ENCODE measurements around the gene UQCC5.
A peak's percentile ranks its signal among the peaks of the same experiment; 100 is the strongest.

Gene UQCC5

DNA sequence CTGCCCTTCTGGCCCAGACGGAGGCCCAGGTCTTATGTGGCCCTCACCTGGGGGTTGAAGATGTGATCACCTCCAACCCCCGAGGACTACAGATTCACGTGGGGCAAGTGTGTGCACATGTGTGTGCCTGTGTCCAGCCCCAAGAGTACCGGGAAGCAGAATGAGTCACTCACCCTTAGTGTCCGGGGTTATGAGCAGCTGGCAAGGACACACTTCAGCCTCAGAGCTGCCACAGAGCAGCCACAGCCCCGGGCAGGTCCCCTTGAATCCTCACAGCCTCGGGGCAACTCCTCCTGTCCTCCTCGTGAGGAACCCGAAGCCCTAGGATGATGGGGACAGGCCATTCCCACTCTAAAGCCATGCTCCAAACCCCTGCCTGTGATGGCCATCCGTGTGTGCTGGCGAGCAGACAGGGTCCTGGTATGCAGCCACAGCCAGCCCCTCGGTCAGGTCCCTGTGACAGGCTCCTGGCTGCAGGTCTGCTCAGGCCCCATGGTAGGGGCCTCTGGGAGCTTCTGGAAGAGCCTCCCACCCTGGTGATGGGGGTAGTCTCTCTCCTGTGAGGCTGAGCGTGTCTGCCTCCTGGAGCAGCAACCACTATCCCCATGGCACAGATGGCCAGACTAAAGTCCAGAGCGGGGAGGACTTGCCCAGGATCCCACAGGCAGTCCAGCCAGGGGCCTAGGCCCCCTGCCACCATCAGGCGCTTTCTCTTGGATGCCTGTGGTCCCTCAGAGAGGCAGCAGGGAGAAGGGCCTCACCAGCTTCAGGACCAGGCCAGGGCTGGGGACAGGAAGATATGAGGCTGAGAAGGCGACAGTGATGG is 40.4 kb upstream of the UQCC5 start:
- intact Hi-C loops (cut with micrococcal nuclease) = no loop called here
- Mint-ChIP-seq H3K27me3 (no peaks in the 10 kb centered on the region), H3K4me1 (ENCODE audit: low read depth) (peaks cover 90% of the 10 kb centered on the region), H3K9me3 (no peaks in the 10 kb centered on the region), H3K36me3 (ENCODE audit: low read depth) (peaks cover 90% of the 10 kb centered on the region), H3K27ac (peak overlapping the region; percentile 97), H3K4me3 (peak overlapping the region; percentile 88)

DNA sequence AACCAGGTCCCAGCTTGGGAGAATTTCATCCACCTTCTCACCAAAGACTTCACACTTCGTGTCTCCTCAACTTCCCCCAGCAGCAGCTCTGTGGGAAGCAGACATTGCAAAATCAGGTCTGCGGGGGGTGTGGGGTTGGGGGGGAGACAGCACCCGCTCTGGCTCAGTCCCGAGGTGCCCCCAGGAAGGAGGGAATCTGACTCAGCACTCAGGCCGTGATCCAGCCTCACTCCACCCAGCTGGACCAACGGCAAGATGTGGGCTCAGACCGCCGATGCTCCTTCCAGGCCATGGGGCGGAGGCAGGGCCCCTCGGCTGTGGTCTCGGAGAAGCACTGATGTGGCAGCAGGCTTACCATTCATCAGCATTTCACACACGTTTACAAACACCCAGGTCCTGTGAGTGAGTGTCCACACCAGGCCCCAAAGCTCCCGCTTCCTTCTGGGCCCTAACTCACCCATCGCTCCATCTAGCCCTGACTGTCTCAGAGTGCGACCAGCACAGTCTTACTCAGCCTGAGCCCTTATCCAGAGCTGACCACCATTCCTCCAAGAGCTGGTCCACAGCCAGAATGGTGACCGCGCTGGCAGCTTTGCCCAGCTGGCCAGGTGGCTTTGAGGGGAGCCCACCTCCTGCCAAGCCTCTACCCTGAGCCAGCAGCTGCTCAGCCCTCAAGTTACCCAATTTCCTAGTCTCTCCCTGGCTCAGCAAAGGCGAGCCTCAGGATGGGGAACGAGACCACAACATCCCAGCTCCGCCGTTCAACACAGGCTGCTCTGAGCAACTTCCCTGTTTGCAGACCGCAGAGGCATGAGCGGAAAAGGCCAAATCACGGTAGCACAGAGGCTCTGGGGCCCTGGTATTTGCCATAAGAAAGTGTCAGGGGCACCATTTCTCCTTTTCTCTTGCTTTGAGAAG is 38.0 kb upstream of the UQCC5 start:
- peaks cover 90% of the 10 kb centered on the region for H3K36me3 Mint-ChIP-seq (ENCODE audit: low read depth)
- intact Hi-C loops (cut with micrococcal nuclease) = loop anchor here (1.0 to 2.0 kb wide), 2 partner anchors 26 to 38 kb away; partner anchors contain the start of gene UQCC5
- peak overlapping the region; percentile 97 for H3K27ac Mint-ChIP-seq
- no peaks in the 10 kb centered on the region for H3K9me3 Mint-ChIP-seq
- H3K4me3 Mint-ChIP-seq = peak overlapping the region; percentile 88
- no peaks in the 10 kb centered on the region for H3K27me3 Mint-ChIP-seq
- peaks cover 84% of the 10 kb centered on the region for H3K4me1 Mint-ChIP-seq (ENCODE audit: low read depth)

DNA sequence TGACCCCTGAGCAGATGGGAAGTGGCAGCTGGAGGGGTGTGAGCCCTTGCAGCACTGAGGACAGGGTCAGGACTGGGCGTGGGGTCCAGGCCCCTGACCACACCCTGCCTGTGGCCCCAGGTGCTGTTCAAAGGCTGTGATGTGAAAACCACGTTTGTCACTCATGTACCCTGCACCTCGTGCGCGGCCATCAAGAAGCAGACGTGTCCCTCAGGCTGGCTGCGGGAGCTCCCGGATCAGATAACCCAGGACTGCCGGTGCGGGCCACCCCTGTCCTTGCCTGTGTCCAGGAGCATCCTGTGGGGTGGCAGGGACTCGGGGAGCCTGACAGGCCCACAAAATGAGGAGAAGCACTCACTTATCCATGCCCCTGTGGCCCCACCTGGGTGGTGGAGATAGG is 35.4 kb upstream of the UQCC5 start:
- Mint-ChIP-seq H3K36me3 (ENCODE audit: low read depth) (peaks cover 98% of the 10 kb centered on the region), H3K27ac (peak overlapping the region; percentile 78), H3K4me3 (no peak overlapping the region), H3K27me3 (no peaks in the 10 kb centered on the region), H3K9me3 (no peaks in the 10 kb centered on the region), H3K4me1 (ENCODE audit: low read depth) (peaks cover 68% of the 10 kb centered on the region)
- intact Hi-C loops (cut with micrococcal nuclease) = no loop called here

DNA sequence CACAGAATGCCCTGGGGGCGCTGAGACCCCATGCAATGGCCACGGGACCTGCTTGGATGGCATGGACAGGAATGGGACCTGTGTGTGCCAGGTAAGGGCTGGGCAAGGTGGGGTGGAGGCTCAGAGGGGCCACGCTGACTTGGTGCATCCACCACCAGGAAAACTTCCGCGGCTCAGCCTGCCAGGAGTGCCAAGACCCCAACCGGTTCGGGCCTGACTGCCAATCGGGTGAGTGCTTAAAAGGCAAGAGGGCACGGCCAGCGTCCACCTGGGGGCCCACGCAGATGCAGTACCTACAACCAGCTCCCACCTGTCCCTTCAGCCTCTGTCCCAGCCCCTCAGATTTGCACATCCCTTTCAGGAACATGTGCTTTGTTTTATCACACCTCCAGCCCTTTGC is 34.4 kb upstream of the UQCC5 start:
- no peak overlapping the region for H3K4me3 Mint-ChIP-seq
- H3K4me1 Mint-ChIP-seq (ENCODE audit: low read depth) = peaks cover 65% of the 10 kb centered on the region
- peak overlapping the region; percentile 10 for H3K27ac Mint-ChIP-seq
- intact Hi-C loops (cut with micrococcal nuclease) = no loop called here
- H3K9me3 Mint-ChIP-seq = no peaks in the 10 kb centered on the region
- no peaks in the 10 kb centered on the region for H3K27me3 Mint-ChIP-seq
- peaks cover 98% of the 10 kb centered on the region for H3K36me3 Mint-ChIP-seq (ENCODE audit: low read depth)

DNA sequence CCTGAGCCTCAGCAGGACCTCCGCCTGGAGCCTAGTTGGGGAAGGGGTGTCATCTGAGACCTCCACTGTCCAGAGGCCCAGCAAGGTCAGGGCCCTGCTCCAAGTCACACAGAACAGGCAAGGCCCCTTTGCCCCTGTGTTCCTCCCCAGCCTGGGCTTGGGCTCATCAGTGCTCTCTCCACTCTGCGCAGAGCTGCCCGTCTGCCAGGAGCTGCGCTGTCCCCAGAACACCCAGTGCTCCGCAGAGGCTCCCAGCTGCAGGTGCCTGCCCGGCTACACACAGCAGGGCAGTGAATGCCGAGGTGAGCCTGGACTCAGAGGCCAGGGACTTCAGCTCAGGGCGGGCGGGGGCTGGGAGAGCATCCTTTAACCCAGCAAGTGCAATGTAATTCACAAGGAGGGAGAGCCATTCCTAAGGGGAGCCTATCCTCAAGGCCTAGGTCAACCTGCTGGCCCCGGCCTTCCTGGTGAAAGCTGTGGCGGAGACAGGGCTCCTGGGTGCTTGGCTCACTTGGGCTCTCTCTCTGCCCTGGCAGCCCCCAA is 33.5 kb upstream of the UQCC5 start:
- no peaks in the 10 kb centered on the region for H3K27me3 Mint-ChIP-seq

DNA sequence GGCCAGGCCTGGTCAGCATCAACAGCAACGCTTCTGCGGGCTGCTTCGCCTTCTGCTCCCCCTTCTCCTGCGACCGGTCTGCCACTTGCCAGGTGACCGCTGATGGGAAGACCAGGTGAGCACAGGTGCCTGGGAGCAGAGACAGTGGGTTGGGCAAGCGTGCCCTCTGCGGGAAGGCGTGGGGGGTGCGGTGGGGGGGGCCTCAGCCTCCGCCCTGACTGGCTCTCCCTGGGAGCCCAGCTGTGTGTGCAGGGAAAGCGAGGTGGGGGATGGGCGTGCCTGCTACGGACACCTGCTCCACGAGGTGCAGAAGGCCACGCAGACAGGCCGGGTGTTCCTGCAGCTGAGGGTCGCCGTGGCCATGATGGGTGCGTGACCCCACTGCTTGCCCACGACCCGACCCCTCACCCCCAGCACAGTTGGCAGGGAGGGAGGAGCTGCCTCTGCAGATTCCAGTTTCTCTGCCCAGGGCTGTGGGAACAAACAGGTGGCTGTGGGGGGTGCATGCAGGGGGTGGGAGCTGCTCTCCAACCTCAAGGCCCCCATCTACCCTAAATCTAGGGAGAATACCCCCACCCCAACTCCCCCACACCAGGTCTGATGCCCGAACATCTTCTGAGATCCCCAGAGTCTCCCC is 32.5 kb upstream of the UQCC5 start:
- Mint-ChIP-seq H3K9me3 (no peaks in the 10 kb centered on the region), H3K27me3 (no peaks in the 10 kb centered on the region), H3K4me3 (no peak overlapping the region), H3K27ac (no peak overlapping the region), H3K4me1 (ENCODE audit: low read depth) (peaks cover 52% of the 10 kb centered on the region), H3K36me3 (ENCODE audit: low read depth) (peaks cover 100% of the 10 kb centered on the region)
- intact Hi-C loops (cut with micrococcal nuclease) = no loop called here

More for the DNA sequence above, 33.5 kb upstream of the UQCC5 start:
- peaks cover 62% of the 10 kb centered on the region for H3K4me1 Mint-ChIP-seq (ENCODE audit: low read depth)
- peaks cover 98% of the 10 kb centered on the region for H3K36me3 Mint-ChIP-seq (ENCODE audit: low read depth)
- no peak overlapping the region for H3K27ac Mint-ChIP-seq
- no peaks in the 10 kb centered on the region for H3K9me3 Mint-ChIP-seq
- H3K4me3 Mint-ChIP-seq = no peak overlapping the region
- intact Hi-C loops (cut with micrococcal nuclease) = no loop called here

DNA sequence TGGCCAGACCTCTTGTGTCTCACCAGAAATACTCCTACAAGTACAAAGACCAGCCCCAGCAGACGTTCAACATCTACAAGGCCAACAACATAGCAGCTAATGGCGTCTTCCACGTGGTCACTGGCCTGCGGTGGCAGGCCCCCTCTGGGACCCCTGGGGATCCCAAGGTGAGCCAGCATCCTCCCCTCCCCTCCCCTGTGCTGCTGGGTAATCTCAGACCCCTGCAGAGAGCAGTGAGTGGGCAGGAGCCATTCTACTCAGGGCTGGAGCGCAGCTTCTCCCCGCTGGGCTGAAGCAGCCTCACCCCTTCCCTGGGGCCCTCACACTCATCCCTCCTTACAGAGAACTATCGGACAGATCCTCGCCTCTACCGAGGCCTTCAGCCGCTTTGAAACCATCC is 31.4 kb upstream of the UQCC5 start:
- Mint-ChIP-seq H3K9me3 (no peaks in the 10 kb centered on the region), H3K36me3 (ENCODE audit: low read depth) (peaks cover 100% of the 10 kb centered on the region), H3K27ac (no peak overlapping the region), H3K4me1 (ENCODE audit: low read depth) (peaks cover 54% of the 10 kb centered on the region), H3K4me3 (no peak overlapping the region), H3K27me3 (no peaks in the 10 kb centered on the region)
- intact Hi-C loops (cut with micrococcal nuclease) = no loop called here

DNA sequence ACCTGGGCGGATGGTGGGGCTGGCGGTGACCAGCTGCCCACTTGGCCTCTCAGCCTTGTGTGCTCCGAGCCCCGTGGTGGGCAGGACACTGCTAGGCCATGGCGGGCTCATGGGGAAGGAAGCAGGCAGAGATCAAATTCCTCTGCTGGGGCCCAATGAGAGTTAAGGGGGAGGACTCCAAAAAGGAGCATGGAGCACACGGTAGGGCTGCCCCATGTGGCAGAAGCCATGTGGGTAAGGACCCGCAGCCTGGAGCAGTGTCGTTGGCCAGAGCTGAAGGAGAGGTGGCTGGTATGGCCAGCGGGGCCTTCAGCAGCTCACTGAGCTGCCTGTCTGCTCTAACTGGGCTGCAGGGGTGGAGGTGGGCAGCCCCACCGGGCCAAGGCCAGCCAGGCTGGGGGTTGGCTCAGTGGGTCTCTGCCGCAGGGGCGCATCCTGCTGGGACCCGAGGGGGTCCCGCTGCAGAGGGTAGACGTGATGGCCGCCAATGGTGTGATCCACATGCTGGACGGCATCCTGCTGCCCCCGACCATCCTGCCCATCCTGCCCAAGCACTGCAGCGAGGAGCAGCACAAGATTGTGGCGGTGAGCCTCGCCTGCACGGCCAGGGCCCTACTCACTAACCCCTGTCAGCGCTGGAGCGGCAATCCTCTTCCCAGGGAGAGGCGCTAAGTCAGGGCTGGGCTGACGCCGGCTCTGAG is 30.0 kb upstream of the UQCC5 start:
- Mint-ChIP-seq H3K4me1 (ENCODE audit: low read depth) (peaks cover 44% of the 10 kb centered on the region), H3K36me3 (ENCODE audit: low read depth) (peaks cover 100% of the 10 kb centered on the region), H3K27me3 (no peaks in the 10 kb centered on the region), H3K9me3 (no peaks in the 10 kb centered on the region), H3K27ac (peak overlapping the region; percentile 3), H3K4me3 (no peak overlapping the region)
- intact Hi-C loops (cut with micrococcal nuclease) = no loop called here

DNA sequence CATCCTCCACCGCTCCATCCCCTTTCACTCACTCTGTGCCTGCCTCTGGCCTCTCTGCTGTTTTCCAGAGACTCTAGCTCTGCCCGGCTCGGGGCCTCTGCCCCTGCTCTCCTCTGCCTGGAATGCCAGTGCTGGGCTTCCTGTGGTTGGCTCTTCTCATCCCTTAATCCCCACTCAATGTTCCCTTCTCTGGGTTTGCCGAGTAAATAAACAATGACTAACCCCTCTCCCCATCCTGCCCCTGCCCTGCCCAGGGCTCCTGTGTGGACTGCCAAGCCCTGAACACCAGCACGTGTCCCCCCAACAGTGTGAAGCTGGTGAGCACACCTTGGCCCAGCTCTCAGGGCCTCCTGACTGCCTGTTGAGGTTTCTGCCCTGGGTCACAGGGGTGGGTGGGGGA is 29.0 kb upstream of the UQCC5 start:
- Mint-ChIP-seq H3K4me3 (no peak overlapping the region), H3K9me3 (no peaks in the 10 kb centered on the region), H3K27me3 (no peaks in the 10 kb centered on the region), H3K4me1 (ENCODE audit: low read depth) (peaks cover 46% of the 10 kb centered on the region), H3K27ac (no peak overlapping the region), H3K36me3 (ENCODE audit: low read depth) (peaks cover 100% of the 10 kb centered on the region)
- intact Hi-C loops (cut with micrococcal nuclease) = no loop called here

DNA sequence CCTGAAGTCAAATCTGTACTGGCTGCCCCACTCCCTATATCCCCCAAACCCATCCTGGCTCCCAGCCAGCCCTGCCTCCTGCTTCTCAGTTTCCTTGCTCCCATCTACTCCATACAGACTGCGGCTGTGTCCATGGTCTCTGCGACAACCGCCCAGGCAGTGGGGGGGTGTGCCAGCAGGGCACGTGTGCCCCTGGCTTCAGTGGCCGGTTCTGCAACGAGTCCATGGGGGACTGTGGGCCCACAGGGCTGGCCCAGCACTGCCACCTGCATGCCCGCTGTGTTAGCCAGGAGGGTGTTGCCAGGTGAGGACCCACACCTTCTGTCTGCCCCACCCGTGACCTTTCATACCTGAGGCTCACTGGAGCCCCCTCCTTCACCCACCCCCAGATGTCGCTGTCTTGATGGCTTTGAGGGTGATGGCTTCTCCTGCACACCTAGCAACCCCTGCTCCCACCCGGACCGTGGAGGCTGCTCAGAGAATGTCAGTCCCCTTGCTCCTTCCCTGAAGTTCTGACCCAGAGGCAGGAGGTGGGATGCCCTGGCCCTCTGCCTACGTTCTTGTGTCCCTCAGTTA is 26.6 kb upstream of the UQCC5 start:
- no peaks in the 10 kb centered on the region for H3K9me3 Mint-ChIP-seq
- H3K27ac Mint-ChIP-seq = no peak overlapping the region
- intact Hi-C loops (cut with micrococcal nuclease) = no loop called here
- H3K4me1 Mint-ChIP-seq (ENCODE audit: low read depth) = peaks cover 46% of the 10 kb centered on the region
- H3K36me3 Mint-ChIP-seq (ENCODE audit: low read depth) = peaks cover 100% of the 10 kb centered on the region
- no peak overlapping the region for H3K4me3 Mint-ChIP-seq
- H3K27me3 Mint-ChIP-seq = no peaks in the 10 kb centered on the region

DNA sequence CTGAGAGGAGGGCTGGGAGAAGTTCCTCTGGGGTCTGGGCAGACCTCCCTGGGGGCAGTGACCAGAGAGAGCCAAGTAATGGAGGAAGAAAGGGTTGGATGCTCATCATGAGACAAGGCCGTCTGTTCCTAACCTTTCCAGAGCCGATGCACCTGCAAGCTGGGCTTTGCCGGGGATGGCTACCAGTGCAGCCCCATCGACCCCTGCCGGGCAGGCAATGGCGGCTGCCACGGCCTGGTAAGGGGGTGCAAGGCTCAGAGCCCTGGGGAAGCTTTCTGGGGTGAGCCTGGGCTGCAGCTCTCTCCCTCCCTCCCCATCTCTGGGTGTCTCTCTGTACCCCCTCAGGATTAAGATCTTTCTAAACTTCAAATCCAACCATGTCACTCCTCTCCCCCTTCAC is 24.9 kb upstream of the UQCC5 start:
- no peaks in the 10 kb centered on the region for H3K27me3 Mint-ChIP-seq
- peaks cover 48% of the 10 kb centered on the region for H3K4me1 Mint-ChIP-seq (ENCODE audit: low read depth)
- peaks cover 100% of the 10 kb centered on the region for H3K36me3 Mint-ChIP-seq (ENCODE audit: low read depth)

DNA sequence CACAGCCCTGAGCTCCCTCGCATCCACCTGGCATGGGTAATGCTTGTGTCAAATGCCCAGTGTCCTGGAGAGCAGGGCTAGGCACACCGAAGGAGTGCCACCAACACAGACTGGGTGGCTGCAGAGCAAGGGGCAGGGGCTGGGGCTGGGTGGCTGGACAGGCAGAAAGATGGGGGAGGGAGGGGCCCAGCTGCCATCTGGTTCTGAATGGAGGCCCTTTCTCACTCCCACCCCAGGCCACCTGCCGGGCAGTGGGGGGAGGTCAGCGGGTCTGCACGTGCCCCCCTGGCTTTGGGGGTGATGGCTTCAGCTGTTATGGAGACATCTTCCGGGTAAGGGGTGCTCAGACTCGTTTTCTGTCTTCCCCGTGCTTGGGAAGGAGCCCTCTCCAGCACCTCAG is 24.3 kb upstream of the UQCC5 start:
- Mint-ChIP-seq H3K36me3 (ENCODE audit: low read depth) (peaks cover 100% of the 10 kb centered on the region), H3K4me1 (ENCODE audit: low read depth) (peaks cover 48% of the 10 kb centered on the region), H3K4me3 (no peak overlapping the region), H3K9me3 (no peaks in the 10 kb centered on the region), H3K27me3 (no peaks in the 10 kb centered on the region), H3K27ac (no peak overlapping the region)
- intact Hi-C loops (cut with micrococcal nuclease) = no loop called here

More for the DNA sequence above, 24.9 kb upstream of the UQCC5 start:
- Mint-ChIP-seq H3K4me3 (no peak overlapping the region), H3K9me3 (no peaks in the 10 kb centered on the region), H3K27ac (no peak overlapping the region)
- intact Hi-C loops (cut with micrococcal nuclease) = no loop called here

DNA sequence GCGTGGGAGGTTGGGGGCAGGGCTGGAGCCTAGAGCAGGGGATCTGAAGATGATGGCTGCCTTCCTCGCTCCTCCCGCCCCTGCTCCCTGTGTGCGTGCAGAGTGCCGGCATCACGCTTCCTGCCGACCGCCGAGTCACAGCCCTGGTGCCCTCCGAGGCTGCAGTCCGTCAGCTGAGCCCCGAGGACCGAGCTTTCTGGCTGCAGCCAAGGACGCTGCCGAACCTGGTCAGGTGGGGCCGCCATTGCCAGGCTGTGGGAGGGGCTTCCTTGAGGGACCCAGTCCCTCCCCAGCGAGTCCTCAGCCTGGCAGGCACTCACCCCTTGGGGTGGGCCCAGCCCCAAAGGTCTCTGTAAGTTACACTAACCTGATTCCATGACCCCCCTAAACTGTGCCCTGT is 23.7 kb upstream of the UQCC5 start:
- H3K9me3 Mint-ChIP-seq = no peaks in the 10 kb centered on the region
- no peaks in the 10 kb centered on the region for H3K27me3 Mint-ChIP-seq
- H3K36me3 Mint-ChIP-seq (ENCODE audit: low read depth) = peaks cover 100% of the 10 kb centered on the region
- peaks cover 44% of the 10 kb centered on the region for H3K4me1 Mint-ChIP-seq (ENCODE audit: low read depth)
- intact Hi-C loops (cut with micrococcal nuclease) = no loop called here
- H3K4me3 Mint-ChIP-seq = no peak overlapping the region
- H3K27ac Mint-ChIP-seq = no peak overlapping the region

Data from dendritic cell treated with granulocyte-macrophage colony-stimulating factor and Interleukin-4, amounts not matched to agents 40 ng/mL and 50 ng/mL, for 4 days (primary cell).